Vagina (tissue), 2 donors: Measurements from ENCODE around the gene URI1. TPM values are rescaled to one million over a fixed set of nuclear protein-coding genes. Genes with fewer than 3 reads are reported as not detected.
"Not testable (repeated sequence)": the region's sequence is repeated elsewhere in the genome, so short reads cannot be mapped to it uniquely, and the experiment has no call there.

ENCODE experiments used
- DNase-seq, 2 donors: peaks; one replicate each; pipeline ENCODE4 v3.0.0-alpha.2; 2017; ENCODE audit errors: extremely low spot score in 2 of 2
- H3K27ac ChIP-seq: fragments of 200-600 bp; sonication (generic); one replicate; pipeline ENCODE4 v1.5.1; 2019
- H3K27me3 ChIP-seq: fragments of 200-600 bp; sonication (generic); one replicate; pipeline ENCODE4 v1.5.1; 2019
- H3K36me3 ChIP-seq, 2 donors: fragments of 200-600 bp; sonication (generic); one replicate each; pipeline ENCODE4 v1.5.1; 2017 to 2019
- H3K4me1 ChIP-seq: fragments of 200-600 bp; sonication (generic); one replicate; pipeline ENCODE4 v1.5.1; 2019
- H3K4me3 ChIP-seq, 2 donors: fragments of 200-600 bp; sonication (generic); 1 replicate in 1 of 2; 2 replicates in 1 of 2; pipeline ENCODE4 v1.5.1; 2016 to 2019
- H3K9me3 ChIP-seq: fragments of 200-600 bp; sonication (generic); one replicate; pipeline ENCODE4 v1.5.1; 2019
- CTCF ChIP-seq, 3 experiments: fragments of 450-650 bp in 2 of 3; fragments of 200-600 bp in 1 of 3; sonication (generic) in 1 of 3; IDR thresholded peaks; one replicate each; pipeline ENCODE4 v1.5.1; 2017 to 2019; ENCODE audit warnings: antibody characterized with exemption in 3 of 3, mild to moderate bottlenecking in 2 of 3, moderate library complexity in 2 of 3
- POLR2A ChIP-seq, 2 donors: fragments of 450-650 bp; IDR thresholded peaks; one replicate each; pipeline ENCODE4 v1.6.1; 2017; ENCODE audit warnings: antibody characterized with exemption in 2 of 2, mild to moderate bottlenecking in 2 of 2, moderate library complexity in 2 of 2
- POLR2AphosphoS5 ChIP-seq, 2 donors: sonication (generic); formaldehyde crosslinking; IDR thresholded peaks; one replicate each; pipeline ENCODE4 v1.9.0; 2017; ENCODE audit warnings: antibody characterized with exemption in 2 of 2, mild to moderate bottlenecking in 2 of 2, low read depth in 1 of 2; ENCODE audit not compliant: insufficient read depth in 1 of 2
- intact Hi-C: fragments of 100-400 bp; cut with DNase I; formaldehyde crosslinking; loops from one replicate; pipeline ENCODE4 v1.15.1; 2023
- total RNA-seq: library from RNA; depleted of rRNA; stranded (reverse); fragments of >200 nt; gene quantifications from one replicate; pipeline ENCODE4 v1.2.3, GENCODE V29; 2016

The URI1 gene
- total RNA-seq, 1 donor from 2014 or later = 39.8 TPM

- TF ChIP-seq CTCF (IDR thresholded peaks at IDR 0.05) (no peak), POLR2AphosphoS5 (IDR thresholded peaks at IDR 0.05; ENCODE audit: insufficient read depth in 1 of 2, low read depth in 1 of 2) (no peak), POLR2A (IDR thresholded peaks at IDR 0.05) (no peak)
- DNase-seq = no peak
- H3K27ac ChIP-seq = no peak overlapping the region
These were observed 19.3 kb downstream of the URI1 start for GRCh38 chr19:29961311-29961710.

GRCh38 chr19:29962793-29963192 lies 20.8 kb downstream of the URI1 start:
- no peak for DNase-seq
- TF ChIP-seq CTCF (IDR thresholded peaks at IDR 0.05) (no peak), POLR2A (IDR thresholded peaks at IDR 0.05) (no peak), POLR2AphosphoS5 (IDR thresholded peaks at IDR 0.05; ENCODE audit: insufficient read depth in 1 of 2, low read depth in 1 of 2) (no peak)
- no peaks in the 10 kb centered on the region for H3K9me3 ChIP-seq
- intact Hi-C loops = no loop called here
- peaks cover 41% of the 10 kb centered on the region for H3K4me1 ChIP-seq
- H3K4me3 ChIP-seq = no peak overlapping the region
- no peaks in the 10 kb centered on the region for H3K36me3 ChIP-seq
- H3K27ac ChIP-seq = no peak overlapping the region
- no peaks in the 10 kb centered on the region for H3K27me3 ChIP-seq

More at GRCh38 chr19:29961311-29961710, 19.3 kb downstream of the URI1 start:
- intact Hi-C loops = no loop called here
- Histone ChIP-seq H3K9me3 (no peaks in the 10 kb centered on the region), H3K27me3 (no peaks in the 10 kb centered on the region), H3K36me3 (no peaks in the 10 kb centered on the region), H3K4me1 (peaks cover 26% of the 10 kb centered on the region), H3K4me3 (no peak overlapping the region)

DNA sequence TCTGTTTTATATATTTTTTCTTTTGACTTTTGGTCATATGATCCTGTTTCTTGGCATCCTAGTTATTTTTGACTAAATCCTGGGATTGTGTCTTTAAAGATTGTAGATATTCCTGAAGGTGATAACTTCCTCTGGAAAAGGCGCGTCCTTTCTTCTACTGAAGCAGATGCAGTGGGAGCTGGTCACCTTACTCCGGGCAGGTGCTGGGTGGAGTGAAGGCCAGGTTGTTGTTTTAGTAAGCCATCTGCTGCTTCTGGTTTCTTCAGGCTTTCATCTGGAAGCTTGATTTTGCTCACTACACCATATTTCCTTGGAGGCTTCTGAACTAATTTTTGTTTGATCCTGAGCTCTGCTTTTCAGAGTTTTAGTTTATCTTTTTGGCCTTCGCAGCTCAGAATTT lies 21.5 kb downstream of the URI1 start:
- H3K27me3 ChIP-seq = no peaks in the 10 kb centered on the region
- H3K27ac ChIP-seq = no peak overlapping the region
- H3K4me3 ChIP-seq = no peak overlapping the region
- DNase-seq = no peak
- H3K36me3 ChIP-seq = no peaks in the 10 kb centered on the region
- H3K9me3 ChIP-seq = no peaks in the 10 kb centered on the region
- H3K4me1 ChIP-seq = peaks cover 46% of the 10 kb centered on the region
- no peak for TF ChIP-seq POLR2A (IDR thresholded peaks at IDR 0.05)
- no peak for TF ChIP-seq POLR2AphosphoS5 (IDR thresholded peaks at IDR 0.05; ENCODE audit: insufficient read depth in 1 of 2, low read depth in 1 of 2)
- no peak for TF ChIP-seq CTCF (IDR thresholded peaks at IDR 0.05)
- intact Hi-C loops = no loop called here

- H3K27ac ChIP-seq = no peak overlapping the region
- intact Hi-C loops = no loop called here
- H3K27me3 ChIP-seq = no peaks in the 10 kb centered on the region
- TF ChIP-seq CTCF (IDR thresholded peaks at IDR 0.05) (no peak), POLR2A (IDR thresholded peaks at IDR 0.05) (no peak), POLR2AphosphoS5 (IDR thresholded peaks at IDR 0.05; ENCODE audit: insufficient read depth in 1 of 2, low read depth in 1 of 2) (no peak)
- no peaks in the 10 kb centered on the region for H3K36me3 ChIP-seq
- no peak overlapping the region for H3K4me3 ChIP-seq
- no peaks in the 10 kb centered on the region for H3K9me3 ChIP-seq
- DNase-seq = no peak
- H3K4me1 ChIP-seq = peaks cover 46% of the 10 kb centered on the region
These were observed 22.1 kb downstream of the URI1 start for GRCh38 chr19:29964171-29964570.

DNA sequence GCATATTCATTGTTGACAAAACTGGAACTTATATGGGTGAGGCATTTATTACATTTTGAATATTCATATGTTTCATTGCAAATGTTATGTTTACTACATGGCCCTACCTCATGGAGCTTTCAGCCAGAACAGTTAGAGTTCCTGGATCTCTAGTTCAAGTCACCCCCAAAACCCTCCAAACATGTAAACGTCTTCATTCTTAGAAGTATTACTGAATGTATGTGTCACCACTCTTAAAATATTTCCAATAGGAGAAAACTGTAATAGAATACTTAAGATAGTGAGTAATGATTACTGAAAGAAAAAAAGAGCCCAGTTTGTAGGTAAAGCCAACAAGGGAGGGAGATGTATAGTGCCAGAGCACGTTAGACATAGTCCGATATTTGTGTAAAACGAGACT lies 23.5 kb downstream of the URI1 start:
- Histone ChIP-seq H3K27me3 (no peaks in the 10 kb centered on the region), H3K4me1 (peaks cover 52% of the 10 kb centered on the region)

GRCh38 chr19:29966142-29966541 lies 24.1 kb downstream of the URI1 start:
- H3K36me3 ChIP-seq, H3K4me3 ChIP-seq, H3K27me3 ChIP-seq, H3K27ac ChIP-seq, intact Hi-C loops, H3K9me3 ChIP-seq, DNase-seq: not testable (repeated sequence)
- peaks cover 46% of the 10 kb centered on the region for H3K4me1 ChIP-seq

More for the DNA sequence above, 23.5 kb downstream of the URI1 start:
- no peak for TF ChIP-seq POLR2AphosphoS5 (IDR thresholded peaks at IDR 0.05; ENCODE audit: insufficient read depth in 1 of 2, low read depth in 1 of 2)
- no peak for TF ChIP-seq CTCF (IDR thresholded peaks at IDR 0.05)
- TF ChIP-seq POLR2A (IDR thresholded peaks at IDR 0.05) = no peak
- intact Hi-C loops = no loop called here
- Histone ChIP-seq H3K27ac (no peak overlapping the region), H3K4me3 (no peak overlapping the region), H3K9me3 (no peaks in the 10 kb centered on the region), H3K36me3 (no peaks in the 10 kb centered on the region)
- DNase-seq = no peak
